IPS-18c (cell line): ENCODE results near the gene HIF1AN.

Experiments used
- H3K4me3 ChIP-seq: 2 replicates; pipeline ENCODE4 v1.7.0; 2013; ENCODE audit warnings: low read depth, mild to moderate bottlenecking, low read length, moderate library complexity; ENCODE audit not compliant: insufficient read depth
- H3K9me3 ChIP-seq: one replicate; pipeline ENCODE4 v1.6.1; 2013; ENCODE audit warnings: mild to moderate bottlenecking, low read length, moderate library complexity; ENCODE audit not compliant: control insufficient read depth, insufficient read depth

The HIF1AN gene

DNA sequence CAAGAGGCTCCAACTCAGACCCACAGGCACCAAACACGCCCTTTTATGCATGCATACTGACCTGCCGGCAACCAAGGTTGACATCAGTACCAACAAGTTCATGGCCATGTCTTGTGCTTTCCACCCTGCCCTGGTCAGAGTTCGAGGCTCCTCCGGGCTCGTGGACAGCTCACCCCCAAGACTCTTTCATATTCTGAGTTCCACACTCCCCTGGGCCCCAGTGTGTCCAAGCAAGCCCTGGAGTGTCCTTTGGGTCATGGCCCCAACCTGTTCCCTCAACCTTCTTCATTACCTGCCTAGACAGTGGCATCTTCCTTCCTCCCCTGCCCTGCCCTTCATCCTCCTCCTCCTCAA, 40.5 kb downstream of the HIF1AN start:
- no peak overlapping the region for H3K4me3 ChIP-seq
- H3K9me3 ChIP-seq = no peaks in the 10 kb centered on the region

DNA sequence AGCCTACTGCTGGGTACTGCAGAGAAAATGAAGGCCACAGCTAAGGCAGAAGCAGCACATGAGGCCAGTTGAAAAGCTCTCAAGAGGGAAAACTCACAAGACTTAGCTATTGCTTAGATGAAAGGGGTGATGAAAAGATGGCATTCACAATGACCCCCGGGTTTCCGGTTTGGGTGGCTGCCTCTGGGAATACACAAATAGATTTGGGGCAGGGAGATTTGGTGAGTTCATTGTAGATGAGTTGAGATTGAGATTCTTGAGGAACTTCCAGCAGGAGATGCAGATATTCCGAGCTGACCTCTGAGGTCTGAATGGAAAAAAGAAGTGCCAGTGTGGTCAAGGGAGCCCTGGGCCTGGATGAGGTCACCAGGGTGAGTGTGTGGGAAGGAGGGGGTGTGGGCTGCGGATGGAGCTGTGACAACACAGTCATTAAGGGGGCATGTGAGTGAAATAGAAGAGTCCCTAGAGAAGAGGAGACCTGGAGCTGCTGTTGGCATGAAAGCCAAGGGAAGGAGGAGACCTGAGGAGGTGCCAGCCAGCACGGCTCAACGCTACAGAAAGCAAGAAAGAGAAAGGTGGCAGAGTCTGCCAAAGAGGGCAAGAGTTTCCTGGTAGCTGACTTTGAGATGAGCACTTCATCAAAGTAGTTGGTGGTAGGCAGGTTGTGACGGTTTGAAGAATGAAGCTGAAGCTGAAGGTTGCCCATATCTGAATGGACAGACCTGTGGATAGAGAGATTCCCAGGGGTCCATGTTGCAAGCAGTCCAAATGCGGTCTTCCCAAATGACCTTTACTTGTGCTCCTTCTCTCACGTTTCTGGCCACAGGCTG, 43.7 kb downstream of the HIF1AN start:
- Histone ChIP-seq H3K9me3 (no peaks in the 10 kb centered on the region), H3K4me3 (no peak overlapping the region)

DNA sequence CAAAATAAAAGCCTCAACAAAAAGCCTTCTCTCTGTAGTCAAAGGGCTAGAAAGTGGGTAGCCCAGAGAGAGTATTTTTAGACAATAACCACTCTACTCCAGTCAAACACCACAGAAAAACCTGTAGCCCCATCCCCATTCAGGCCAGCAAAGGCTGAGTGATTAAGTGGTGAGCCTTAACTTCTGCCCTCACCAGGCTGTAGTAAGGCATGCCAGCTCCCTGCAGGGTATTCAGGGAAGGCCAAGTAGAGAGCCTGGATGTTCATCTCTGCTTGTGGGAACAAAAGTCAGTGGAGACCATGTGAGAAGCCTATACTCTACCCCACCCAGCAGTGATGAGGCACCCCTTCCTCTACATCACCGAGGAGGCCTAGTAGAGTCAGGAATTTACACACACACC, 51.2 kb downstream of the HIF1AN start:
- no peaks in the 10 kb centered on the region for H3K9me3 ChIP-seq
- H3K4me3 ChIP-seq = no peak overlapping the region

DNA sequence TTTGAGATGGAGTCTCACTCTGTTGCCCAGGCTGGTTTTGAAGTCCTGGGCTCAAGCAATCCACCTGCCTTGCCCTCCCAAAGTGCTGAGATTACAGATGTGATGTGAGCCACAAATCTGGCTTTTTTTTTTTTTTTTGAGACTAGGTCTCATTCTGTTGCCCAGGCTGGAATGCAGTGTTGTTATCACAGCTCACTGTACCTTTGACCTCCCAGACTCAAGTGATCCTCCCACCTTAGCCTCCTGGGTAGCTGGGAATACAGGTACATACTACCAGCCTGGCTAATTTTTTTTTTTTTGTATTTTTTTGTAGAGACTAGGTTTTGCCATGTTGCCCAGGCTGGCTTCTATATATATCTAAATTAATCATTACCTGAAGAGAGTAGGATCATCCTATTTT, 62.4 kb downstream of the HIF1AN start:
- Histone ChIP-seq H3K4me3 (no peak overlapping the region), H3K9me3 (no peaks in the 10 kb centered on the region)

DNA sequence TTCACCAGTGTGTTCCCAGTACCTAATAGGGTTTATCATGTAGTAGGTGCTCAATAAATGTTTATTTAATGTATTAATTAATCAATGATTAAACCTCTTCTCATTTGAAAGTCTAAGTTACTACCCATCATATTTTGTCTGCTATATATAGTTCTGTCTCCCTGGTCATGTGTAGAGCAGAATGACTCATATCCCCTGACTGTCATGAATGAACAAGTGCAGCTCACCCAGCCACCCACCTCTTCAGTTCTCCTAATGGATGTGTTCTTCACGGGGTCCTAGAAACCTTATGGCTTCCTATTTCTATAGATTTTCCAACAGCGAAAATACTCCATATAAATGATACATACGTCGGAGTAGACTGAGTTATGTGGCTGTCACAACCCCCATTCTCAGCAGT, 64.5 kb downstream of the HIF1AN start:
- Histone ChIP-seq H3K9me3 (no peaks in the 10 kb centered on the region), H3K4me3 (no peak overlapping the region)

DNA sequence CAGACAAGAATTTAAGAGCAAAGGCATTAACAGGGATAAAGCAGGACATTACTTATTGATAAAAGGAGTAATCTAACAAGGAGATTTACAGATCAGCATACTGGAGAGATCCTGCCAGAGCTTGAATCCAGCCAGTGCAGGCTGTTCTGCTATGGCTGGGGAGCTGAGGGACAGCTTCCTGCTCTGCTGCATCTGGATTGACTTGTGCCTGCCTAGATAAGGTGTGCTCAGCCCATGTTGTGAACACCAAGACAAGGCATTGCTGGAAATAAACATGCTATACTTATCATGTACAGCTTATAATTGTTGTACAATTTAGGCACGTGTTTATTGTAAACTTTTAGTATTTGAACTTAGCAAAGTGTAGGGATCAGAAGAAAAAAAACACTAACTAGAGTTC, 71.7 kb downstream of the HIF1AN start:
- Histone ChIP-seq H3K4me3 (no peak overlapping the region), H3K9me3 (no peaks in the 10 kb centered on the region)
